GOT3 (cell line): Measurements from ENCODE around the gene HIF1AN.
A peak's percentile ranks its signal among the peaks of the same experiment; 100 is the strongest.

Experiments
- DNase-seq: peaks from one replicate; lab custom pipeline; 2025; ENCODE audit warnings: mixed read lengths; lab: John Stamatoyannopoulos, UW

The HIF1AN gene

DNA sequence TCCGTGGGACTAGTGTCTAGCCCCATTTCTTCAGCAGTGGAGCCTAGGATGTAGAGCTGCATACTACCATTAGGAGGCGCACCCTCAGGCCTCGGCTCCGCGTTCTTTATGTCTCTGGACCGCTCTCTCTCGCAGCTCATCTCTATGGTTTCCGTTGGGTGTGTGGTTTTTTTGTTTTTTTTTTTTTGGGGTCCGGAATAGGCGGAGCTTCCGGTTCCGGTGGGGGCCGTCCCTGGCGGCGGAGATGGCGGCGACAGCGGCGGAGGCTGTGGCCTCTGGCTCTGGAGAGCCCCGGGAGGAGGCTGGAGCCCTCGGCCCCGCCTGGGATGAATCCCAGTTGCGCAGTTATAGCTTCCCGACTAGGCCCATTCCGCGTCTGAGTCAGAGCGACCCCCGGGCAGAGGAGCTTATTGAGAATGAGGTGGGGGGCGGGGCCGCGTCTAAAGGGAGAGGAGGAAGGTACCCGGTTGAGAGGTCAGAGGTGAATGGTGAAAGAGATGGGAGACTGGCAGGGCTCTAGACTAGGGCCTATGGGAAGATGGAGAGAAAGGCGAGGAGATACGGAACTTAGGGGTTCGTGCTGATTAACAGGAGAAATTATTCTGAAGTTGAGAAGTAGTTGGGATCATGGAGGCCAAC, at the start of gene HIF1AN:
Gene HIF1AN, plus strand, starts transcription at position 229 of the 639 bp plus-strand sequence. Its CDS starts 16 bp downstream, at position 245.
- peak; percentile 68 for DNase-seq

DNA sequence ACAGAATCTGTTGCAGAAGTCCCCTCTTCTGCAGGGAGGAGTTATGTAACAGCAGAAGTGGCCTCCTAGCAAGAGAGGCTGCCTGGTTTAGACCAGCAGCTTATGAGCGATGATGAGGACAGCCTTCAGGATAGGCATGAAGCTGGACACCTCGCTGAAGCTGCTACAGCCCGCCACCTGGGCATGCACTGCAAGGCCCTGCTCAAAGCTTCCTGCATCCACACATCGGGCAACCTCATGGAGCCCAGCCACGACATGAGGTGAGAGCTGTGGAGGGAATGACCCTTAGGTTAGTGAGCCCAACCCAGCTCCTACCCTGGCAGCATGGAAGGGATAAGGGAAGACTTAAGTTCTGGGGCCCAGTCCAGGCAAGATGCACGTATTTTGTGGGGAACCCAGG, 48.2 kb upstream of the HIF1AN start:
- no peak for DNase-seq

DNA sequence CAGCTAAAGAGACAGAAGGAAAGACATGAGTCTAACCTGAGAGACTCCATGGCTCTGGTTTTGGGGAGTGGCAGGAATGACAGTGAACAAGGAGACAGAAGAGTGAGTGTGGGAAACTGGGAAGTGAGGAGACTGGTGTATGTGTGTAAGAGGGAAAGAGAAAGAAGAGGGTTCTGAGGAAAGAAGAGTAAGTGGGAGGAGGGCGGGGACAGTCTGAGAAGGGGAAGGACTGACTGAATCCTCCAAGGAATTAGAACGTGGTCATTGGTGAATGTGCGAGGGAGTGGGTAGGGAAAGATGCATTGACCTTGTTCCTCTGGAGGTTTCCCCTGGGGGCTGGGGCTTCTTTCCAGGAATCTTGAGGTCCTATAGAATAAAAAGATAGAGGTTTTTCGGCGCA, 46.3 kb upstream of the HIF1AN start:
- DNase-seq = no peak

DNA sequence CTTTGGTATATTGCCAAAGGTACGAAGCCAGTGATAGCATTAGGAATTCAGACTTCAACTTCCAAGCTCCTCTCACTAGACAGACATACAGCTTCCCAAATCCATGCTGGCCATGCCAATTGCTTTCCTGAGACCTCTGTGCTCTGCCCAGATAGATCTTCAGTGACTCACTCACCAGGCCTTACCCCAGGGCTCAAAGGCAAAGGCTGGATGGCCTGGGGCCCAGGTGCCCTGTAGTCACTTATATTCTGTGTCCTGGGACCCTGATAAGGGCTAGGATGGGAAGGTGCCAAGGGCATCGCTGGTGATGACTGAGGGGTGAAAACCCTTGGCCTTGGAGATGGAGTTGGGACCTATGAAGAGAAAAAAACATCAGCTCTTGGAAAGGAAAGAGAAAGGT, 45.2 kb upstream of the HIF1AN start:
- DNase-seq = no peak

DNA sequence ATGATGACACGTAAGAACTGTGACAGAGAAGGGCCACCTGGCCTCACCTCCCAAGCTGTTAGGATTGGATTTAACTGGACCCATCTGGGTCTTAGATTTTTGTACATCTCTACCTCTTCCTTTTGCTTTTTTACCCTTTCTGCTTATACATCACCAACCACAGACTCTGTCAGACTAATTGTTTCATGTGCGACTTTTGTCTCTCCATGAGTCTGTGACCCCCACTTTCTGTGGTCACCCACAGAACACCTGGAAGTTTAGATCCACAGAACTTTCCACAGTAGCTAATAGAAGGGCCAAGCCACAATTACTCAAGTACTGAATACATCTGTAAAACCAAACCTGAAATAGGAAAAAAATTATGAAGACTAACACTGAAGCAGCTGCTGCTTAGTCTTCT, 39.2 kb upstream of the HIF1AN start:
- DNase-seq = no peak

DNA sequence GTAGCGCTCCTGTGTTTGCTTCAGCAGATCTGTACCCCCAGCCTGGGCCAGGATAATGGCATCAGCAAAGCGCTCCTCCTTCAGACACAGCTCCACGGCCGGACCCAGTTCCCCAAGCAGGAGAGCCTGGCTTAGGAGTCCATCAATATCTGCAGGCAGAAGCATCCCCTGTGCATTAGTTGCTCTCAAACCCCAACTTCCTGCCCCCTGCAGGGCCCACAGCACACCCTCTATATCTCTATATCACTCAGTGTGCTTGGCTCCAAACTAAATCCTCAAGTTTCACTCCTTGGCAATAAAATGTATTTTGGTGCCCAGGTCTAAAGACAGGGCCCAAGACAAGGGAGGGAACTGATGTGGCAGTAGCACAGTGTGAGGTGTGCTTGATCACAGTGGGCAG, 37.7 kb upstream of the HIF1AN start:
- DNase-seq = no peak

DNA sequence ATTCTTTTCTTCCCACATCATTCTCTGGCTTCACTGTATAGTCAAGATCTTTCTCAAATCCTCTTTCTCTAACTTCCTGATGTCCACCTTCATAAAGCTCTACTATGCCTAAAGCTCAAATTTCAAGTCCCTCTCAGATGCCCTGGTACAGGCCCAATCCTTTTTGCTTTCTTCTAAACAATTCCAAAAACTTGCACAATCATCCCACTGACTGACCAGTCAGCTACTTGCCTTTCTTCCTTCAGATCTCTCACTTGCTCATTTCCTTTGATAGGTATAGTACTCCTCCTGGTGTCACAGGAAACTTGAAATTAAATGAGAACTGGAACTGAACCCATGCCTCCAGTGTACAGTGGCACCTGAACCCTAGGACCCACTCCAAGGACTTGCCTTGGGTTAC, 34.3 kb upstream of the HIF1AN start:
- DNase-seq = no peak

DNA sequence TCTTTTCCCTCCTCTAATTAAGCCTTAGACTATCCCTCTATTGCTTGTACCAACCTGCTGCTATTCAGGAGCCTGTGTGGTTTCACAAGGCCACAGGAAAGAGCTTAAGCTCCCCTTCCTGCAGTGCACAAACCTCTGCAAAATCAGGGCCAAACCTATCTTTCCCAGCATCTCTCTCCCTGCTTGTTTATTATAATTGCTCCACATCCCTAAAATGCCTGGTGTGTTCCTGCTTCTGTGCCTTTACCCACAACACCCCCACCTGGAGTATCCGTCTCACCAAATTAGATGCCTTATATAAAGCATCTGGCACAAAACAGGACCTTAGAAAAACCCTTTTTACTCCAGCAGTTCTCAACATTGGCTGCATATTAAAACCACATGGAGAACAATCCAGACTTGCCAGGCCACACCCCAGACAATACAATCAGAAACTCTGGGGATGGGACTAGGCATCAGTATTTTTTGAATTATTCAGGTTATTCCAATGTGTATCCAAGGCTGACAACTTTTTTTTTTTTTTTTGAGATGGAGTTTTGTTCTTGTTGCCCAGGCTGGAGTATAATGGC, 32.7 kb upstream of the HIF1AN start:
- DNase-seq = no peak

DNA sequence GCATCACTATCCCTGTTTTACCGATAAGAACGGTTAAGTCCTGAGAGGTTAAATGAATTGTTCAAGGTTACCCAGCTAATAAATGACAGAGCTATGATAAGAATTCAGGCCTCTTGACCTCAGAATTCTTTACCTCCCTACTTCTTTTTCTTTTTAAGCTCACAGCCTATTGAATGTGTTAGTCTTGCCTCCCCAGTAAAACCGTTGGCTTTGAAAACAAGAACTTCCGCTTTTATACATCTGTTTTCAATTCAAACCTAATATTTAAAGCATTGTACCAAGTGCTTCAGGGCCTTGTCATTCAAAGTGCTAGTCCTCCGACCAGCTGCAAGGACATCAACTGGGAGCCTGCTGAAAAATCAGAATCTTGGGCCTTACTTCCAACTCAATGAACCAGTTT, 31.6 kb upstream of the HIF1AN start:
- DNase-seq = no peak

DNA sequence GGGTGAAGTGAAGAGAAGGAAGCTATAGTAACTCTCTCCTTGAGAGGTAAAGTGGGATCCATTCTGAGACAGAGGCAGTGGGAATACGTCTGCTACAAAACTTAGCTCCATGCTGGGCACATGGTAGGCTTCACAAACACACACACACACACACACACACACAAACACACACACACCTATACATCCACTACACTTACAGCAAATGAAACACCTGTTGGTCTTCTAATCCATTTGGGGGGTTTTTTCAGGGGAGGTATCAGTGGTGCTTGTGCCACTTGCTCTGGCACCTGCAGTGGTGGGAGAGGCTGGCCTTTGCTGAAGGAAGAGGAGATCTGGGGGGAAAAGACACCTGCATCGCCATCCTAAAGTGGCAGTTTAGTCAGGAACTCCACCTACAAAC, 30.6 kb upstream of the HIF1AN start:
- no peak for DNase-seq

DNA sequence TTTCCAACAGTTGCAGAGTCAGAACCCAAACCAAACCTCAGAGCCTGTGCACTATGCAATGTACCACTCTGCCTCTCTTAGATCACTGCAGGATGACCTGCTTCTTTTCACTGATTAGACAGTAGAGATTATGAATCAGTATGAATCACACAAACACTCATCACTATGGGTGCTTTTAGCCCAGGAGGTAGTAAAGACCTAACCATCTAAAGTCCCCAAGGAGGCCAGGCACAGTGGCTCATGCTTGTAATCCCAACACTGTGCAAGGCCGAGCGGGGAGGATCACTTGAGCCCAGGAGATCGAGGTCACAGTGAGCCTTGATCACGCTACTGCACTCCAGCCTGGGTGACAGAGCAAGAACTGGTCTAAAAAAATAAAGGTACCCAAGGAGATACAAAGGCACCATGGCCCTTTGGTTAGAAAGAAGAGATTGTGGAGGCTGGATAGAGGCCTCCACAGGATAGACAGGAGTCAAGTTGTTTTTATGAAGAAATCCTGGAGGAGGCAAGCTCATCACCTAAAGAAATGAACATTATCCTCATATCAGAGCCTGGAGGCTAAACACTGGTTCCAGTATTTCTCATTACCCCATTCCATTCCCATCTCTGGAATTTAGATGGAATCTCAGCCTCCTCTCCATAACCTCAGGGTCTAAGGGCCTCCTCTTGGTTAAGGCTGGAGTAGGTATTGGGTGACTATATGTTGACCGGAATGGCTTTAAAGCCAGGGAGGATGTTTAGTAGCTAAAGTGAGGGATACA, 29.0 kb upstream of the HIF1AN start:
- DNase-seq = no peak

DNA sequence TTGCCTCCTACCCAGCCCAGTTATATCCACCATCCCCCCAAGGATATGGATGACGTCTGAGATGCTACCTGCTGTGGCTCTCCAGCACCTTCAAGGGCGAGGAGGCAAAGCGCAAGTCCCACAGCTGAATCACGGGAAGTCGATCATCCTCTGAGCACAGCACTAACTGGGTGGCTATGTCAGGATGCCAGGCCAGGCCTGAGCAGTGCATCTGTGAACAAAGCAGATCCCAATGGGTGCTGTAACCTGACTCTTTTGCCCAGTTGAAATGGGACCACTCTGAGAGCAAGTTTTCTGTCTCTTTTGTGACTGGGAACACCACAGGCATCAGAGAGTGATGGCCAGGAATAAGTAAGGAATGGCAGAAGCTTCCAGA, 28.4 kb upstream of the HIF1AN start:
- no peak for DNase-seq

DNA sequence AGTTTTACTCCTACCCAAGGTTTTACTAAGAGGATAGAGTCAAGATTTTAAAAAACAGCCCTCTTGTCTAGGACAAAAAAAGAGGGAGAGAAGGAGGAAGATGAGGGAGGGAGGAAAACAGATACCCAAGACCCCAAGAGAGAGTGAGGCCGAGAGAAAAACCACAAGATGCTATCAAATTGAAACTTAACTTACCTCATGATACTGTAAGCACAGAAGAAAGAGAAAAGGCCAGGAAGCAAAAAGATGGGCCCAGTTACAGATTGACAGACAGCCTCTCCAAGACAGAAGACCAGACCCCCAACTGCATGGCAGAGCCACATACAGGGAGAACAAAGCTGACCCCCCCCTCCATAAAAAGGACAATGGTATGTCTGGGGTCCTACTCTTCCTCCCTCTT, 27.5 kb upstream of the HIF1AN start:
- DNase-seq = no peak

DNA sequence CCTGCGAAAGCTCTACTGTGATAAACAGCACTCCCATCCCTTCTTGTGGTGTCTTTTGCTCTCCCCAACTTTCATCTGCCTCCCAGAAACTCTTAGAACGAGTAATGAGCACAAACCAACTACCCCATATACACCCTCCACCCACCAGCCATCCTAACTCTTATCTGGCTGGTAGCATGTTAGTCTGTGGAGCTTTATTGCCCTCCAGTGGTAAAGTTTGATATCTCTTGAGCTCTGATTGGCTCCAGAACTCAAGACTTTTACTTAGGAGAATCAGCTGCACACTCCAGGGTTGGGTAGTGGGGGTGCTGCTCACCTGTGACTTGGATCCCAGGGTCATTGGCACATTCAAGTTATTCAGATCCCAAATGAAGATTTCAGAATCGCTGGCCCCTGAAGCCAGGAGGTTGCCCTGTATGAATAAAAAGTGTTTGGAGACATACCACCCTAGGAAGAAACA, 27.0 kb upstream of the HIF1AN start:
- no peak for DNase-seq

DNA sequence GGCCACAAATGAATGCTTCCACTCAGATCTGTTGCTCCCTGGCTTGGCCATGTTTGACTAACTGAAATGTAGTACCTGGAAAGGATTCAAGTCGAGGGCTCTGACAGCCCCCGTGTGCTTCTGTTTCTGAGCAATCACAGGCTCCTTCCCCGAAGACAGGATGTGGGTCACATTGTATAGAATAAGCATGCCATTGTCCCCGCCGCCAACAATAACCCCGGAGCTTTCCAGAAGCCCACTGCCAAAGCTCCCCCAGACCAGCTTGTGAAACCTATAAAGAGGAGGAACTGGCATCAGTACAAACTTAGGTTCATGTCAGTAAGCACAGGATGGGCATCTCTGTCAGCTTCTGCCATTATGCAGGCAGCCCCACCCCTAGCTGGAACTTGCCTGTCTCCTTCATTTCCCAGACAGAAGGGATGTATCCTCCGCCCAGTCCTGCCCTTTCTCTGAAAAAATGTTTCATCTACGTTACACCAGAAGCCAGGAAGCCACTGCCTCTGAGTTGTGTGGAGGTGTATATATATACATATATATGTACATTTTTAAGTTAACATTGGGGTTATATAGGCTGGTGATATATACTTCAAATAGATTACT, 26.4 kb upstream of the HIF1AN start:
- DNase-seq = no peak

DNA sequence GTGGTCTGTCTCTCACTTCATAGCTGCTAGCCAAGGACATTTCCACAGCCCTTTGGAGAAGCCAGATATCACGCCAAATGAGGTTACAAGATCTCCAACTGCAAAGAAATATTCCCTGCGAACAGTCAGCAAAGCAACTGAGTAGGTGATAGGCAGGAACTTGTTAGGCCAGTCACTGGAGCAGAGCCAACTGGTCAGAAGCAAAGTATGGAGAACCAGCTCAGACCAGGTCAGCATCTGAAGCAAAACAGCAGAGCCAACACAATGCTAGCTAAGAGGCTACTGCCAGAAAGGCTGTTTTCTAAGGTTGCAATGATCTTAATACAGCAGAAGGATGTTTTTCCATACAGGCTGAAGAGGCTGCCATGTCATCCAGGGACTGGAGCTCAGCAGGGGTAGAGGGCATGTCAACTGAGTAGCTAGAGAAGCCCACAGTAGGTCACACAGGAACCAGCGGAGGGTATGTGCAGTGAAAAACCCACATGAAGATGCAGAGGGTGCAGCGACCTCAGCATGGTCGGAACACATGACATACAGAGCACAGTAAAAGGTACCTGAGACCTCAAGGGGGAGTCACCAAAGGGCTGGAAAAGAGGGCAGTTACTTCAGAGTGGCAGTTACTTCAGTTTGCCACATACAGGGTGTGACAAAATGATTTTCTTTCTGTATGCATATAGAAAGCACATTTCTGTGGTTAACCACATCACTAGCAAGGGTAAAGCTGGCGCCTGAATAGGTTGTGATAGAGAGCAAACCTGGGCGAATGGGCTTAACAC, 25.0 kb upstream of the HIF1AN start:
- DNase-seq = no peak

DNA sequence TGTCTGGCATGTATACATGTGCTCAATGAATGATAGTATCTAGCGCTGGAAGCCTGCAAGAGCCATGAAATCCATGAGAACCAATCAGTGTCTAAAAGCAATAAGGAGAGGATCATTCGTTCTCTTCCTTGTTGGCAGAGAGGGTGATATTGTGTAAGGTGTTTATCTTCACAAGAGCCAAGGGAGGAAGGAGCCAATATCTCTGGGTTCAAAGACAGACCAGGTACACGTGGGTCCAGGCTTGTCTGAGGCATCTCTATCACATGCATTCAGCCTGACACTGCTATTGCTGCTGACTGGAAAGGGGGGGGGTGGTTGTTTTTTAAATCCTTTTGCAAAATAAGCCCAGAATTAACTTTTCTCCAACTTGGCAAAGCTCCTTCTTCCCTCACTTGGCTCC, 20.1 kb upstream of the HIF1AN start:
- DNase-seq = no peak

DNA sequence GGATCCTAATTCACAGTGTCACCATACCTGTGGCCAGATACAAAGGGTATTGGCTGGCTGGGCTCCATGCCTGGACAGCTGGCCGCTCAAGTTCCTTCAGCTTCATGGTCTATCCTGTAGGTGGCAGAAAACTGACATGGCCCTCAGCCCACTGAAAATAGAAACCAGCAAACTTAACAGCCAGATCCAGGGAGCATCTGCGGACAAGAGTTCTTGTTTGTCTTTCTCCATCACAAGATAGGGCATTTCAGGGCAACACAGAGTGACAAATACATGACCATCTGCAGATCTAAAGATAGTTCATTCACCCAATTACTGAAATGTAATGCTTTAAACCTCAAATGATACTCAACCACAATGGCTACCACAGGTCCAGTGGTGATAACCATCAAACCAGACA, 18.9 kb upstream of the HIF1AN start:
- no peak for DNase-seq

DNA sequence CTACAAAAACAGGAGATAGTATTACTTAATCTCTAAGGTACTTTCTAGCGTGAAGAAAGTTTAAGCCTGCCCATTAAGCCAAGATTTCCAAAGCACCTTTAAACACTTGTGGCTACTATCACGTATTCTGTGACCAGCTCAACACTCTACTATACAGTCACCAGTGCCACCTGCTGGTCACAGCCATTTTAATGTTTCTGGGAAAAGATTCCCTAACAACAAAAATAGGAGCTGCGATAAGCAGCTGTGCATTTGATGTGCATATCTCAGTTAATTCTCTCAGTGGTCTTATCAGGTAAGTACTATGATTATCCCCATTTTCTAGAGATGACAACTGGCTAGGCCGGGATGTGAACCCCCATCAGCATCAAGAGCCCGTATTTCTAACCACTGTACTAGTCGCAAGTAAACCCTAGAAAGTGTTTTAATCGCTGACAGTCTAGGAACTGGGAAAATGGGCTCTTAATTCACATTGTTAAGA, 16.9 kb upstream of the HIF1AN start:
- DNase-seq = no peak

DNA sequence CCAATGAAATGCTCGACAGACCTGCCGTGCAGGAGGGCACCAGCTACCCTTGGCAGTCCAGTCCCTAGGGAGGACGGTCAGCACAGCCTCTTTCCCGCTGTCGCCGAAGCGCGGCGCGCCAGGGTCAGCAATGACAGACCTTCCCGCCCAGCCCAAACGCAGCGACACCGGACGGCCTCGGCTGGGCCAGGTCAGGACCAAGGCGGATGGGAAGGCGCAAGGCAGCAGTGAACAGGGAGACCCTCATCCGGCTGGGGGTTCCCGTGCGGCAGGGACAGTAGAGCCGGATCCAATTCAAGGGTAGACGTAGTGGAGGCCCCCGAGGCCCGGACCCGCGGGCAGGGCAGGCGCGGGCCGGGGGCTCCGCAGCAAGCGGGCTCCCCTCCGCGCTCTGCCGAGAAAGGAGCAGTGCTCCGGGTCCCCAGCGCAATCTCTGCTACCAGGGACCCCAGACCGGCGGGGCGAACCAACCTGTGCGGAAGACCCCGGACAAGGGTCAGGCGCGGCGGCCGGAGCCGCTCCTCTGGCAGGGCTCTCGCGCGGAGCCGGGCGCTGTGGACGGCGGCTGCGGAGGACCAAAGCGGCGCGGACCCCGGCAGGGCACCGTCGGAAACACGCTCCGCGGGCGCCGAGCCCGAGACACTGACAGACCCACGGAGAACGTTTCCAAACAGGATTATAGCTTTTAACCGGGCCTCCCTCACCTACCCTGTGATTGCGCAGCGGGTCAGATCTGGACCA, 16.3 kb upstream of the HIF1AN start, which contains the start of gene SEC31B:
Gene SEC31B, minus strand, starts transcription at position 551 of the 741 bp plus-strand sequence. CDS start 2,909 bp downstream, outside the sequence.
- DNase-seq = no peak

DNA sequence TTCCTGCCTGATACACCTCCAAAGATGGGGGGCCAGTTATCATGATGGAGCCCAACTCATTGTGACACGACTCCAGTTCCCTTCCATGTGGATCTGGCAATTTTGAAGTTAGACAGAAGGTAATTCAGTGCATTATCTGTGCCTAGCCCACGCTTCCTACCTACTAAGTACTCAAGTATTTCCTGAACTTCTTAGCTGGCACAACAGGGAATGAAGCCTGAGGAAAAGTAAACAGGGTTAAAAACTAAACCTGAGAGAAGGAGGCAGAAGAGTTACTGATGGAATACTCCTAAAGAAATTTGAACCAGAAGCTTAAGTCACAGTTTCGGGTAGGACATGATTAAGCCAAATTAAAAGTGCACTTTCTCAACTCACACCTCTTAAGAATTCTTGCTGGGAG, 14.9 kb upstream of the HIF1AN start:
- DNase-seq = no peak
